ENCODE measurements around the gene RBM12.

RBM12 gene

DNA sequence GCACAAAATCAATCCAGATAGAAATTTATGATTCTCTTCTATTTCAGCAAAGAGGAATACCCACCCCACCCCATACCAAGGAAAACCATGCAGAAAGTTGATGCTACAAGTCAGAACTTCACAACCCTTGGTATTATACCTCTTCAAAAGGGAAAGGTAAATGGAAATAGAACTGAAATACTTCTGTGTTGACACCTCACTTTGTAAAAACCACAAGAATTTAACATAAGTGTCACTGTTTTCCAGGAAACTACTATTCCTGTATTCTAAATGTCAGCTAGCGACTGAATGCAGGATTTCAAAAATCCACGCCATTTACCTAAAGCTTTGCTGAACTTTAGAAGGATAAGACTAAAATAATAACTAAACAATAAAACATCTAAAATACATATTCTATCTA lies 3.6 kb downstream of the RBM12 start:
- TF ChIP-seq POLR2AphosphoS5 (IDR thresholded peaks at IDR 0.05; ENCODE audit: low read depth, low read length) (no peak), SIN3A (IDR thresholded peaks at IDR 0.05; ENCODE audit: borderline replicate concordance, insufficient read depth, low read length) (no peak), FOXP2 (optimal IDR thresholded peaks at IDR 0.05; ENCODE audit: borderline replicate concordance, extremely low read depth, extremely low read length, insufficient read depth) (no peak), TAF1 (IDR thresholded peaks at IDR 0.05; ENCODE audit: borderline replicate concordance, insufficient read depth, low read length) (no peak)
- TF ChIP-seq, protein P1, sequence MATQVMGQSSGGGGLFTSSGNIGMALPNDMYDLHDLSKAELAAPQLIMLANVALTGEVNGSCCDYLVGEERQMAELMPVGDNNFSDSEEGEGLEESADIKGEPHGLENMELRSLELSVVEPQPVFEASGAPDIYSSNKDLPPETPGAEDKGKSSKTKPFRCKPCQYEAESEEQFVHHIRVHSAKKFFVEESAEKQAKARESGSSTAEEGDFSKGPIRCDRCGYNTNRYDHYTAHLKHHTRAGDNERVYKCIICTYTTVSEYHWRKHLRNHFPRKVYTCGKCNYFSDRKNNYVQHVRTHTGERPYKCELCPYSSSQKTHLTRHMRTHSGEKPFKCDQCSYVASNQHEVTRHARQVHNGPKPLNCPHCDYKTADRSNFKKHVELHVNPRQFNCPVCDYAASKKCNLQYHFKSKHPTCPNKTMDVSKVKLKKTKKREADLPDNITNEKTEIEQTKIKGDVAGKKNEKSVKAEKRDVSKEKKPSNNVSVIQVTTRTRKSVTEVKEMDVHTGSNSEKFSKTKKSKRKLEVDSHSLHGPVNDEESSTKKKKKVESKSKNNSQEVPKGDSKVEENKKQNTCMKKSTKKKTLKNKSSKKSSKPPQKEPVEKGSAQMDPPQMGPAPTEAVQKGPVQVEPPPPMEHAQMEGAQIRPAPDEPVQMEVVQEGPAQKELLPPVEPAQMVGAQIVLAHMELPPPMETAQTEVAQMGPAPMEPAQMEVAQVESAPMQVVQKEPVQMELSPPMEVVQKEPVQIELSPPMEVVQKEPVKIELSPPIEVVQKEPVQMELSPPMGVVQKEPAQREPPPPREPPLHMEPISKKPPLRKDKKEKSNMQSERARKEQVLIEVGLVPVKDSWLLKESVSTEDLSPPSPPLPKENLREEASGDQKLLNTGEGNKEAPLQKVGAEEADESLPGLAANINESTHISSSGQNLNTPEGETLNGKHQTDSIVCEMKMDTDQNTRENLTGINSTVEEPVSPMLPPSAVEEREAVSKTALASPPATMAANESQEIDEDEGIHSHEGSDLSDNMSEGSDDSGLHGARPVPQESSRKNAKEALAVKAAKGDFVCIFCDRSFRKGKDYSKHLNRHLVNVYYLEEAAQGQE (IDR thresholded peaks at IDR 0.05; ENCODE audit: insufficient read depth in 1 of 2, low read depth in 2 of 2, low read length in 2 of 2), result no peak

DNA sequence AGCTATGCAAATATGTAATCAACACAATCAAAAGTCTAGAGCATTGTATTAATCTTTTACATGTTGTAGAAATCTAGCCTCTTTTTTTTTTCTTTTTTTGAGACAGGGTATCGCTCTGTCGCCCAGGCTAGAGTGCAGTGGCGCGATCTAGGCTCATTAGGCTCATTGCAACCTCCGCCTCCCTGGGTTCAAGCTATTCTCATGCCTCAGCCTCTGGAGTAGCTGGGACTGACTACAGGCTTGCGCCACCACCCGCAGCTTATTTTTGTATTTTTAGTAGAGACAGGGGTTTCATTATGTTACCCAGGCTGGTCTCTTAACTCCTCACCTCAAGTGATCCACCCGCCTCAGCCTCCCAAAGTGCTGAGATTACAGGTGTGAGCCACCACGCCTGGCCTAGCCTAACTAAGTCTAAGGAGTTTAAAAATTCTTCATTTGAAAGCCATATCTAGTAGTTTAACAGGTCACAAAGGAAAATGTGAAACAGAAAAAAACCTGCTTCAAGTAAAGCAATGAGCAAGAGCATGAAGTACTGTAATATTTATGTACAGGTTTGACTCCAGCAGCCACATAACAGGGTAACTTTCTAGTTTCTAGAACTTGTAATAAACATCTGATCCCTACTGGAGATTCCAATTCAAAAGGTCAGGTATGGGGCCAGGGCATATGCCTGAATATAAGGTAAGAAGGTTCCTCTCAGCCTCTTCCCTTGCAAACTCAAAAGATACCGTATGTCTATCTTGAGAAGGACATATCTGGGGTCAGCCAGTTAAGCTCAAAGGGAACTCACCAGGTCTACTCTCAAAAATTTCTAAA lies 4.4 kb downstream of the RBM12 start:
- TF ChIP-seq, protein P1 (IDR thresholded peaks at IDR 0.05; ENCODE audit: insufficient read depth in 1 of 2, low read depth in 2 of 2, low read length in 2 of 2), result no peak
- TF ChIP-seq SIN3A (IDR thresholded peaks at IDR 0.05; ENCODE audit: borderline replicate concordance, insufficient read depth, low read length), result no peak
- no peak for TF ChIP-seq TAF1 (IDR thresholded peaks at IDR 0.05; ENCODE audit: borderline replicate concordance, insufficient read depth, low read length)
- TF ChIP-seq POLR2AphosphoS5 (IDR thresholded peaks at IDR 0.05; ENCODE audit: low read depth, low read length), result no peak
- TF ChIP-seq FOXP2 (optimal IDR thresholded peaks at IDR 0.05; ENCODE audit: borderline replicate concordance, extremely low read depth, extremely low read length, insufficient read depth), result no peak

DNA sequence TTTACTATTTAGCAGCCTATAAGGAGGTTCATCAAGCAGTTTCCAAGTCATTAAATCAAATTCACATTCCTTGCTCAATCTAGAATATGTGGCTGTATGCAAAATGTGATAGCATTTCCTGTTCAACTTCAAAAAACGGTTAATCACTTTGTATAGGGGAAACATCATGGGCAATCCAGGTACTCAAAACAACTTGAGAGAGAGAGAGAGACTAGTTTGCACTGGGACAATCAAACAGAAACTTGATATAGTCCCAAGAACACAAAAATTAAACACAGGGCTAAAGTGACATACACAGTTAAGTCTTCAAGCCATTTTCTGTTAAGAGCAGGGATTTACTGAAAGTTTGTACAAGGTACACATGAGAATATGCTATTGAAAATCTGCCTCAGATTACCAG lies 7.4 kb downstream of the RBM12 start:
- TF ChIP-seq POLR2AphosphoS5 (IDR thresholded peaks at IDR 0.05; ENCODE audit: low read depth, low read length) (no peak), TAF1 (IDR thresholded peaks at IDR 0.05; ENCODE audit: borderline replicate concordance, insufficient read depth, low read length) (no peak), FOXP2 (optimal IDR thresholded peaks at IDR 0.05; ENCODE audit: borderline replicate concordance, extremely low read depth, extremely low read length, insufficient read depth) (no peak), SIN3A (IDR thresholded peaks at IDR 0.05; ENCODE audit: borderline replicate concordance, insufficient read depth, low read length) (no peak)
- TF ChIP-seq, protein P1 (IDR thresholded peaks at IDR 0.05; ENCODE audit: insufficient read depth in 1 of 2, low read depth in 2 of 2, low read length in 2 of 2), result no peak

DNA sequence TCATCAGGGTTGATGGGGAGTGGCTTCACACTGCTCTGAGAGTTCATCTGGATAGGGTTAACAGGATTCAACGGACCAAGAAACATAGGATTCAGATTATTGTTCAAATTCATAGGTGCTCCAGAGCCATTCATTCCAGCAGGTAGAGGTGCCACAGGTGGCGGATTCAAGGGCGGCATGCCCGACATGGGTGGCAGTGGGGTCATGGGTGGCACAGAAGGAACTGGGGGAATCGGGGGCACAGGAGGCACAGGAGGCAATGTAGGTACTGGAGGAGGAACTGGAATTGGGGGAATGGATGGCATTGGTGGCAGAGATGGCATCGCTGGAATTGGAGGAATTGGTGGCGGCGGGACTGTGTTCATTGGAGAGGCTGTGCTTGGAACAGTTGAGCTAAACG lies 10.3 kb downstream of the RBM12 start:
- TF ChIP-seq POLR2AphosphoS5 (IDR thresholded peaks at IDR 0.05; ENCODE audit: low read depth, low read length) (no peak), SIN3A (IDR thresholded peaks at IDR 0.05; ENCODE audit: borderline replicate concordance, insufficient read depth, low read length) (no peak), FOXP2 (optimal IDR thresholded peaks at IDR 0.05; ENCODE audit: borderline replicate concordance, extremely low read depth, extremely low read length, insufficient read depth) (no peak), TAF1 (IDR thresholded peaks at IDR 0.05; ENCODE audit: borderline replicate concordance, insufficient read depth, low read length) (no peak)
- TF ChIP-seq, protein P1 (IDR thresholded peaks at IDR 0.05; ENCODE audit: insufficient read depth in 1 of 2, low read depth in 2 of 2, low read length in 2 of 2), result no peak

Measured in PFSK-1 (cell line).